Jurkat, Clone E6-1 (cell line): ENCODE results near the gene KRT74.

Experiments
- DNase-seq: peaks from one replicate; pipeline ENCODE4 v3.0.0-alpha.2; 2011; ENCODE audit warnings: low read depth, low spot score
- H3K4me3 ChIP-seq: 2 replicates; pipeline ENCODE4 v1.5.1; 2011; ENCODE audit warnings: mild to moderate bottlenecking, low read length, control low read depth, moderate library complexity

Gene KRT74

DNA sequence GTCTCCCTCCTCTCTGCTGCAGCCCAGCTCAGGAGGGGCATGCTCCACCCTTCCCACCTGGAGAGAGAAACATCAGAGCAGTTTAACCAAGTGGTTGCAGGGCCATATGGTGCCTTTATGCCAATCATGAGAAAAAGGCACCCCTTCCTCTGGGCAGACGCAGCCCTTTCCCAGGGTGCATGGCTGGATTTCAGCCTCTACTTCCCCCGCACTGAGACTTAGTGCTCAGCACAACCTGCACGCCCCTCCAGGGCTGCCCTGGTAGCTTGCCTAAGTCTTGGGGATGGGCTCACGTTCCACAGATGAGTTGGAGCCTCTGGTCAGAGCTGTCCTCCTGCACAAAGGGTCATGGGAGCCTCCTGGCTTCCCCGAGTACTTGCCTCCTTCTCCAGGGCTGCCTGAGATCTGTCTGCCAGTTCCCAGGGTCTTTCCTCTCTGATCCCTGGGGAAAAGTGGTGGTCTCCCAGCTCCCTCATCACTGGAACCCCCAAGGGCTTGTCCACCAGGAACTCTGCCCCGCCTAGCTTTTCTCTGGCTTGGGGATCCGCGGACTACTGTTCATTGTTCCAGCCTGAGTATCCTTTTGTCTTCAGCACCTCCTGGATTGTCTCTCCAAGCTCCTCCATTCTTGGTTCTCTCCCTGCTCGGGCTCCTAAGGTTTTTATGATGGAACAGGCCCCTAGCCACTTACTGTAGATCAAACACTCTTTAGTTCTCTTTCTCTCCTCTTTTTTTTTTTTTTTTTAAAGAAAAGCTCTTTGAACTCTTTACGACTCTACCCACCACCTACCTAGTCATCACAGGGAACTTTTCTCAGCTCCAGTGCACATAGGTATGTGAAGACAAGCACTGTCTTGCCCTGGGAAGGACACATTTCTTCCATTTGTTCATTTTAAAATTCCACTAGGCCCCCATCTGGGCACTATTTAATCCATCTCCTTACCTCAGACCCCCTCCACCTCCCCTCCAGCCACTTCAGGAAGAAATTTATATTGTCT is 6.1 kb upstream of the KRT74 start:
- no peak overlapping the region for H3K4me3 ChIP-seq
- DNase-seq = no peak

DNA sequence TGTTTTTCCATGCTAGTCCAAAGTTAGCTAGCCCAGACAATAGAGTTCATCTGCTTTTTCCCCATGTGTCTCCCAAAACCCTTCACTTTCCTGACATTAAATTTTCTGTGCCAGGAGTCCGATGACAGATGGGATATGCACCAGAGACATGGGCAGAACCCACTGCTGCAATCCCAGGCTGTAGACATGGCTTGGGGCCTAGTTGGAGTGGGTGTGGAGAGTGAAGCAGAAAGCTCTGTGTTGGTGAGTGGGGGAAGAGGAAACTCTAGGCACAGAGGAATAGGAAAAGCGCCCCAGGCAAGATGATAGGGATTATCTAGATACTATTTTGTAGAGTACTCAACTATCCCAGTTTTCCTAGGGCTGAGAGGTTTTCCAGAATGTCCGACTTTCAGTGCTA is 4.8 kb upstream of the KRT74 start:
- H3K4me3 ChIP-seq = no peak overlapping the region
- DNase-seq = no peak

DNA sequence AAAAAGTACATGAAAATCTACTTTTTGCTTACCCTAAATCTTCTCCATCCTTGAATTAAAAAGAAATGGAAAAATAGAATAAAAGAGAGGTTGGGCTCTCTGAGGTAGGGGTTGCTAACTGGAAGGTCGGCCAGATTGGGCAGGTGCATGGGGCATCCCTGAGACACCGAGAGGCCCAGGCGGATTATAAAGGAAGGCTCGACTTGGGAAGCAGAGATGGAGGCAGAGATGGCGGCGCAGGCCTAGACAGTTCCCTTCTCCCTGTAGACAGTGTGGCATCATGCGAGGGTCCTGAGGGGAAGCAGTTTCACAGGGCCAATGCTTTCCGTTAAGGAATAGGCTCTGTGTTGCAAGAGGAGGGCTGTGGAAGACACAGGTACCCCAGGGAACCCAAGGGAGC is 3.7 kb upstream of the KRT74 start:
- no peak overlapping the region for H3K4me3 ChIP-seq
- no peak for DNase-seq

DNA sequence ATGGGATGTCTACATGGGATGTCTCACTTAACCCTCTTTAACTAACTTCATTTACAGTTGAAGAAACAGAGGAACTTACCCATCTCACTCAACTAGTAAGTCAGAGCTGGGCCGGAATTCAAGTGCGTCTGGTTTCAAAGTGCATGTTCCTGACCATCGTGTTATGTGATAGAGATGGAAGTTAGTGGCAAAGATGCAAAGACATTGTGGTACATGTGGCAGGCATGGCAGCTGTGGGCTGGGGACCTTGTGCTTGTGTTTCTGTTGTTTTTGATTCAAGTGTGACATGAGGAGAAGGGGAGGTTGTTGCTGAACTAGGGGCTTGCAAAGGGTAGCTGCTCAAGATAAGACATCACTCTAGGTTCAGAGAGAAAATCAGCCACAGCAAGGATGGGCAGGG is 2.3 kb upstream of the KRT74 start:
- H3K4me3 ChIP-seq = no peak overlapping the region
- no peak for DNase-seq

DNA sequence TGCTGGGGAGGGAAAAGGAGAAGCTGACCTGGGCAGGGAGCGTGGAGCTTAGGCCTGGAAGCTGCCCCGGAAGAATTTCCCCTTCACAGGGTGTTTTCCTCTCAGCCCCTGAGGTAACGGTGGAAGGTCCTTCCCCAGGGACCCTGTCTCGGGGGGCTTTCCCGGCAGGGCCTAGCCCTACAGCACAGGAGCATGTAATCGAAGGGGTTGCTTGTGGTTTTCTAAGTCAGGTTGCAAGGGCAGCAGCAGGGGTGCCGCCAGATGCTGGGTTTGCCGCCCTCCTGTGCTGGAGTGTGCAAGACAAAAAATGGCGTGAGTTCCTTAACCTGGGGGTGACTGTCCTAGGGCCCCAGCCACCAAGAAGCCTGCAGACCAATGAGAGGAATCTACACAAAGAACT is 1.6 kb upstream of the KRT74 start:
- no peak overlapping the region for H3K4me3 ChIP-seq
- no peak for DNase-seq

DNA sequence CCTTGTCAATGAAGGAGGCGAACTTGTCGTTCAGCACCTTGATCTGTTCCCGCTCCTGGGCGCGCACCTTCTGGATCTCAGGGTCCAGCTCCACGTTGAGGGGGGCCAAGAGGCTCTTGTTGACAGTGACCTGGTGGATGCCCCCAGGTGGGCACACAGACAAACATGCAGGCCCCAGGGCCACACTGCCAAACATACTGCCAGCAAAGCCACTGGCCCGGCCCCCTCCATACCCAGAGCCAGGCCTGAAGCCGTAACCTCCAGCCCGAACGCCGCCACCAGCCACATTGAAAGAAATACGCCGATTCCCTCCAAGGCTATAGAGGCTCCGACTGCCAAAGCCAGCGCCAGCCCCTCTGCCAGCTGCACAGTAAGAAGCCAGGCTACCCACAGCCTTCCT is 337 bp downstream of the KRT74 start:
- no peak overlapping the region for H3K4me3 ChIP-seq
- DNase-seq = no peak

DNA sequence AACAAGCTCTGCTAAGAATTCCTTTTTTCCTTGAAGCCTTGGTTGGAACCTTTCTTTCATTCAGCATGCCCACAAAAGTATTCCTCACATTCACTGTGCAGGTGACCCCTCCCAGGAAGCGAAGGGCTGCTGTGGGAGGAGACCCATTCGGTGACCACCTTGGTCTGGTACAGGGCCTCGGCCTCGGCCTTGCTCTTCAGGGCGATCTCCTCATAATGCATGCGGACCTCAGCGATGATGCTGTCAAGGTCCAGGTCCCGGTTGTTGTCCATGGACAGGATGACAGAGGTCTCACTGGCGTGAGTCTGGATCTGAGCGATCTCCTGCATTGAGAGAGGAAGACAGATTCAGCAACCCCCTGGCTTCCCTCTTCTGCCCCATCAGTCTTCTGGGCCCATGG is 3.1 kb downstream of the KRT74 start:
- no peak for DNase-seq
- no peak overlapping the region for H3K4me3 ChIP-seq

DNA sequence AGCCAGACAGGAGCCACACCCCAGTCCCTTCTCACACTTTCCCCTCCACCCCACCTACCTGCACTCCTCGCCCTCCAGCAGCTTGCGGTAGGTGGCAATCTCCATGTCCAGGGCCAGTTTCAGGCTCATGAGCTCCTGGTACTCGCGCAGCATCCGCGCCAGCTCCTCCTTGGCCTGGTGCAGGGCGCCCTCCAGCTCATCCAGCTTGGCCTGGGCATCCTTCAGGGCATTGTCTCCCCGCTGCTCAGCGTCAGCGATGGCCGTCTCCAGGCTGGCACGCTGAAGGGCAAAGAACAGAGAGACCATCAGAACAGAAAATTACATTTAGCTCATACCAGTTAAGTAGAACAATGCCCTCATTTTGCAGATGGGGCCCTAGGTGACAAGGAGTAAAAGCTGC is 5.5 kb downstream of the KRT74 start:
- H3K4me3 ChIP-seq = no peak overlapping the region
- DNase-seq = no peak

DNA sequence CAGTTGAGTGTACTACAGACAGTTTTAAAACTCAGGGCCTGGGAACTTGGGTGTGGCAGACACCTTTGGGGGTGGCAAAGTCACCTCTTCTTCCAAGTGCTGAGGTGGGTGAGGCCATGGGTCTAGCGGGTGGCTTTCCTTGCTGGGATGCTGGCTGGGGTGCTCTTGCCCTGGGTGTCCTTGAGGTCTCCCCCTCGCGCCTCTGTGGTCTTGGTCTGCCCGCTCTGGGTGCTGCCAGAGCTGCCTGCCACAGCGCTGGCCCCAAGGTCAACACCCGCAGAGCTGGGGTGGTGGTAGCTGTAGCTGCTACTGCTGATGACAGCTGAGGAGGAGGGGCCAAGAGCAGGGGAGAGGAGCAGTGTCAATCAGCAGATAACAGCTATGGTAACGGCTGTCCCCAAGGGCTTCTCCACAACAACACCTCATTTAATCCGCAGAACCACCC is 6.8 kb downstream of the KRT74 start:
- no peak for DNase-seq
- no peak overlapping the region for H3K4me3 ChIP-seq

DNA sequence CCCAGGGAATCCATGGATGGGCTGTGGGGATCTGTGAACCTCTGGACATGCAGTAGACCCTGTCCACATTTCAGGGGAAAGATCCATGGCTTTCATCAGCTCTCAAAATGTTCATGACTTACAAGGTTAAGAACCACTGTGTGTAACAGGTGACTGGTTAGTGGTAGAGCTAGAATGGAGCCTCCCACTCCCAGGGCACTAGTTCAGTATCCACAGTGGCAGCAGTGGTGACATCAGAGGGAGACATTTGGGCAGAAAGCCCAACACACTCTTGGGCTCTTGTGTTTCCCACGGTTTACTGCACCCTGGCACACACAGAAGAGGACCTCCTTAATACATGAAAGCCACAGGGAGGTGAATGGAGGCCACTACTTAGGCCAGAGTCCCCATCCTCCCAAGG is 9.1 kb downstream of the KRT74 start:
- DNase-seq = no peak
- H3K4me3 ChIP-seq = no peak overlapping the region

DNA sequence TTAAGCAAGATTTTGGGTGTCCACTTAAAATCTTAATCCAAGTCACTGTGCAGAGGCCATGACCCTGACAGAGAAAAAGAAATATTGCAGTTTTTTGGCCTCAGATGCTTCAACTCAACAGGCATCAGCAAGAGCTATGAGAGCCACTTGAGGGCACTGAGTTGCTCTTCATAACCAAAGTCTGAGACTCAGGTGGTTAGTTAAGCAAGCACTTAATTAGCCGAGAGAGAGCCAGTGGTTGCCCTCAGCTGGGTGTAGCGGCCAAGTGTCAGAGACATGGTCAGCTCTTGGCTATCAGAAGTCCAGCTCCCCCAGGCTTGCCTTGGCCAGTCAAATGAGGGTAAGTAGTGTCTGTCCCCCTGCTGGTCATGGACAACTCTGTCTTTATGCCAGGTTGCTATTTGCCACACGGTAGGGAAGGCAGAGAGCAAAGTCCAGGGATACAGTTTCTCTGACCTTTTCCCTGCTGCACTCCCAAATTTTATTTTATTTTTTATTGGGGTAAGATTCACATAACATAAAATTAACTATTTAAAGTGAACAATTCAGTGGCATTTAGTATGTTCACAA is 11.7 kb downstream of the KRT74 start:
- no peak for DNase-seq
- no peak overlapping the region for H3K4me3 ChIP-seq

DNA sequence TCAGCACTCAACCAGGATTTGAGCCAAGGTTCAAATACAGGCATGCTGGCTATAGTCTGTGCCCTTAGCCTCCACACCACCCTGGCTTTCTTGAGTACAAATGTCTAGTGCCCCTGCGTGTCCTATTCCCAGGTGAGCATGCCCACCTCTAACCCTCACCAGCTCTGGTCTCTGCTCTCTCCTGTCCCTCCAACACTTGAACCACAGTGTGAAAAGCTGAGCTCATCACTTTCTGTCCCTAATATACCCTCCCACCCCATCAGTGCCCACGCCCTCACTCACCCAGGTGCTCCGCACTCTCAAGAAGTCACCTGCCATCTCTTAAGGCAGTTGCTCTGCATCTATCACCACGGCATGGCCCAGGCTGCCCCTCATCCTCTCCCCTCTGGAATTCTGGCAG is 13.7 kb downstream of the KRT74 start:
- DNase-seq = no peak
- no peak overlapping the region for H3K4me3 ChIP-seq

DNA sequence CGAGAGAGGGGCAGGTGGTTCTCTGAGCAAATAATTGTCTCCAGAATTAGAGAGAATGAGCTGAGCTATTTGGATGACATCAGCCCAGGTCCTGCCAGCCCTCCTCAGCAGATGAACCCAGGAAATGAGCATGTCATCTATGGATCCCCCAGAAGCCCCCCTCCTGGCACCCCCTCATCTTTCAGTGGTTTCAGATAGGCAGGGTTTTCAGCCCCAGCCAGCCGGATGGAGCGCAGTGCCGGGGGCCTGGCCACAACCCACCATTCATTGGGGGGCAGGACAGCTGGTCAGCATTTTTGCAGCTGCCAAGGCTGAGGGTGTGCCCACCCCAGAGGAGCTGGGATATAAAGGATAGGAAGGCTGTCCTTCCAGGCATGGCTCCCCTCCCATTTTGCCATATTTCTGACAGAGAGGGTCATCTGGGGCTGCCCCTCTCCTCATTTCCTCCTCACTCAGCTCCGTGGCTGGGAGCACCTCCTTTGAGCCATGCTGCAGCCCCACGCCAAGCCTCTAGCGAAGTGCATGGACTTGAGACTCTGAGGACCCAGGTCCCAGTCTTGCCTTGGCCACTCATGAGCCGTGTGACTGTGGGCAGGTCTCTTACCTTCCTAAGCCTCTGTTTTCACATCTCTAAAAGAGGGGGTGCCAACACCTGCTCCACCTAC is 14.7 kb downstream of the KRT74 start:
- H3K4me3 ChIP-seq = no peak overlapping the region
- no peak for DNase-seq

DNA sequence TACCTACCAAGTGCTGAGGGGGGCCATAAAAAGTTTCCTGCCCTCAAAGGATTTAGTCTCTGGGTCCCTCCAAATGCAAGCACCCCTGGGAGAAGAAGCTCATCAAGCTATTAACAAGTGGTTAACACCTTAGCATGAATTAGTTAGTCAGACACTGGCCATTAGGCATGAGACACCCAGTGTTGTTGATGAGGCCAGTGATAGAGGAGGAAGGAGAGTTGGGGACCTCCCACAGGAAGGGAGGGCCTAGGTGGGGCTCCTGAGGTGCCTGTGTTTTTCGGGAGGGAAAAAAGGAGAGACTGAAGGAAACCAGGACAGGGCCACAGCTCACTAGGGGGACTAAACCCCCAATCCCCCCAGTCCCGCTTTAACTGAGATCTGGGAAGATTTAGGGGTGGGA is 16.2 kb downstream of the KRT74 start:
- no peak overlapping the region for H3K4me3 ChIP-seq
- no peak for DNase-seq

DNA sequence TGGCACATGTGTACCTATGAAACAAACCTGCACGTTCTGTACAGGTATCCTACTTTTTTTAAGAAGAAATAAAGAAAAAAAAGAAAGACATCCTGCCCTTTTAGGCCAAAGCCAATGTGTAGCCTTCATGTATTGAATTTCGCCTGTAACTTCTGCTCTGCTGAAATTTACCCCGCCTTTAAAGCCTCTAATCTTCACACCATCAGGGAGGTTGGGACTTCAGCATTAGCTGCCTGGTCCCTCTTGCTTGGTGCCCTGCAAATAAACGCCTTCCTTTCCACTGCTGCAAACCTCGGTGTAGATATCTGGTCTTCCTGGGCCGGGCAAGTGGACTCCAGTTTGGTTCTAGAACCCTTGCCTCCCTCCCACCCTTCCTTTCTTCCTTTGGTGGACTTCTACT is 18.1 kb downstream of the KRT74 start:
- no peak for DNase-seq

DNA sequence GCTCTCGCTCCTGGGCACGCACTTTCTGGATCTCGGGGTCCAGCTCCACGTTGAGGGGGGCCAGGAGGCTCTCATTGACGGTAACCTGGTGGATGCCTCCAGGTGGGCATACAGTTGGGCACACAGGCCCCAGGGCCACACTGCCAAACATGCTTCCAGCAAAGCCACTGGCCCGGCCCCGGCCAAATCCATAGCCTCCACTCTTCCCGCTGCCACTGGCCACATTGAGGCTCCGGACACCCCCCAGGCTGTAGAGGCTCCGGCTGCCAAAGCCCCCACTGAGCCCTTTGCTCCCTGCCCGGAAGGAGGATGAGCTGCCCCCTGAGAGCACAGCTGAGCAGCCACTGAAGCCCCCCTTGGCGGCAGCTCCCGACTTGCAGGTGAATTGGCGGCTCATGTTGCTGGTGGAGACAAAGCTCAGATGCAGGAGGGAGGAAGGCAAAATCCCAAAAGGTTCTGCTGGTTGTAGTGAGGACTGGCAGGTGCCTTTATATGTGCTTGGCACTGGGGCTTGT is 20.9 kb downstream of the KRT74 start, which contains the start of gene KRT71:
Gene KRT71 (minus strand): TSS at position 465 of the 515 bp plus-strand sequence. CDS start 68 bp downstream, at position 397.
- no peak within 1 kb of the TSS for H3K4me3 ChIP-seq
- no peak for DNase-seq

More for the DNA sequence above, 18.1 kb downstream of the KRT74 start:
- no peak overlapping the region for H3K4me3 ChIP-seq

DNA sequence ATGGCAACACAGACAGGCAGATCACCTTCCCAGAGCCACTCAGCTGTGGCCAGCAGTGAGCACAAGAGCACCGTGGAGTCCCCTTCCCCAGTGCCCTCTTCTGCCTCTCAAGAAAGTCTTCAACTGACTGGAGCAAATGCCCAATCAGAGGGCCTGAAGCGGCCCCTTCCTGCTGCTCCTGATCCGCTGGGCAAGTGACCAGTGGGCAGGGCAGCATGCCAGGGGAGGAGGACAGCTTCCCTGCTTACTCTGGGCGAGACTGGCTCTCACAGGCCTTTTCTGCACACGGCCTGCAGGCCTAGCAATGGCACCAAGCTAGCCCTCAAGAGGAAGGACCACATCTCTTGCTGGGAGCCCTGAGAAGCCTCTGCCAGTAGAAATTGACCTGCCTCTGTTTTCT is 21.6 kb downstream of the KRT74 start:
- no peak for DNase-seq
- no peak overlapping the region for H3K4me3 ChIP-seq

DNA sequence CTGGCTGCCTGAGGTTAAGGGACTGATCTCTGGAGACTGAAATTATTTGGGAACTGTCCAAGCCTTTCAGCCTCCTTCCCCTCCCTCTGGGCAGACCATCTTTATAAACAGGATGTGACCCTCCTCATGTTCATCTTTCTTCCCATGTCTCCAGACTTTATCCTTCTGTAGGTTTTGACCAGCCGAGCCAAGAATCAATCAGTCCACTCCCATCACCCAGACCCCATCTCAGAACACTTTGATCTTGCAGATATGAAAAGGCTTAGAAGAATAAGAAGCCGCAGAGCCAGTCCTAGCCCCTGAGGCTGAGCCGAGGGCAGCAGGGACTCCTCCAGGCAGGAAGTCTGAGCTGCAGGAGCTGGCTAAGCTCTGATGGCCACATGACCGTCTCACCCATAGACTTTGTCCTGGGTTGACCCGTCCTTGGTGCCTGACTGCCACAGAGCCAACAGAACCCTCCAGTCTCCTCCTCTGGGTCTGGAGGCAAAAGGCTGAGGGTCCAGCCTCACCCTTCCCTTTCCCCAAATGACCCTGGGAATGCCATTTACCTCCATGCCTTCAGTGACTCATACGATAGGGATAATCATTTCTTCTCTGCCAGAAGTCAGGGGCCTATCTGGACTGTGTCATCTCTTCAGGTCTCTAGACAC is 22.3 kb downstream of the KRT74 start:
- no peak overlapping the region for H3K4me3 ChIP-seq
- DNase-seq = no peak

DNA sequence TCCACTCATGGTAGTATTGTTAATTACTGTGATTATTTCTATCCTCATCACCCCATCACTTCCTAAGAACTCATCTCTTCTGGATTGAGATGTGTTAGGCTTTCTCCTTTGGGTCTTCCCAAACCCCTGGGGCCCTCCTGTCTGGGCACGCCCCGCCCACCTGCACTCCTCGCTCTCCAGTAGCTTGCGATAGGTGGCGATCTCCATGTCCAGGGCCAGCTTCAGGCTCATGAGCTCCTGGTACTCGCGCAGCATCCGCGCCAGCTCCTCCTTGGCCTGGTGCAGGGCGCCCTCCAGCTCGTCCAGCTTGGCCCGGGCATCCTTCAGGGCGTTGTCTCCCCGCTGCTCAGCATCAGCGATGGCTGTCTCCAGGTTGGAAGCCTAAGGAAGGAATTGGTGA is 27.5 kb downstream of the KRT74 start:
- no peak overlapping the region for H3K4me3 ChIP-seq
- DNase-seq = no peak
